SK-N-SH (cell line): ENCODE results near the gene SLC2A5.

Experiments
- EZH2phosphoT487 ChIP-seq: fragments of 200-600 bp; sonication (generic); IDR thresholded peaks from 2 replicates; pipeline ENCODE4 v1.6.1; 2017; ENCODE audit warnings: low read depth, mixed run types, mild to moderate bottlenecking, antibody characterized with exemption, moderate library complexity, borderline replicate concordance
- GABPA ChIP-seq: IDR thresholded peaks from 2 replicates; pipeline ENCODE4 v1.4.0; 2012; ENCODE audit warnings: low read depth, mild to moderate bottlenecking
- MXI1 ChIP-seq: IDR thresholded peaks from 2 replicates; pipeline ENCODE4 v1.6.1; 2012; ENCODE audit warnings: mild to moderate bottlenecking, low read depth, low read length, improper control_type of control experiment
- POLR2AphosphoS5 ChIP-seq: IDR thresholded peaks from 2 replicates; pipeline ENCODE4 v1.6.1; 2012; ENCODE audit warnings: low read depth, low read length
- RFX5 ChIP-seq: IDR thresholded peaks from 2 replicates; pipeline ENCODE4 v1.6.1; 2012; ENCODE audit warnings: mild to moderate bottlenecking, improper control_type of control experiment, low read length
- TF ChIP-seq, protein P1 (sequence below): fragments of 200-600 bp; sonication (generic); IDR thresholded peaks from 2 replicates; pipeline ENCODE4 v1.6.1; 2017; ENCODE audit warnings: antibody characterized with exemption, mild to moderate bottlenecking, moderate library complexity
- TF ChIP-seq, protein P2 (sequence below): IDR thresholded peaks from 2 replicates; pipeline ENCODE4 v1.4.0; 2012; ENCODE audit warnings: low read depth, borderline replicate concordance
- TF ChIP-seq, protein P3 (sequence below): fragments of 150-350 bp; IDR thresholded peaks from 2 replicates; pipeline ENCODE4 v1.6.1; 2016; ENCODE audit warnings: mild to moderate bottlenecking, low read depth, low read length

GRCh38 chr1:9028921-9029705 is 40.3 kb downstream of the SLC2A5 start:
- TF ChIP-seq EZH2phosphoT487 (no peak), MXI1 (no peak), RFX5 (no peak), POLR2AphosphoS5 (no peak), GABPA (no peak)
- TF ChIP-seq, protein P1, sequence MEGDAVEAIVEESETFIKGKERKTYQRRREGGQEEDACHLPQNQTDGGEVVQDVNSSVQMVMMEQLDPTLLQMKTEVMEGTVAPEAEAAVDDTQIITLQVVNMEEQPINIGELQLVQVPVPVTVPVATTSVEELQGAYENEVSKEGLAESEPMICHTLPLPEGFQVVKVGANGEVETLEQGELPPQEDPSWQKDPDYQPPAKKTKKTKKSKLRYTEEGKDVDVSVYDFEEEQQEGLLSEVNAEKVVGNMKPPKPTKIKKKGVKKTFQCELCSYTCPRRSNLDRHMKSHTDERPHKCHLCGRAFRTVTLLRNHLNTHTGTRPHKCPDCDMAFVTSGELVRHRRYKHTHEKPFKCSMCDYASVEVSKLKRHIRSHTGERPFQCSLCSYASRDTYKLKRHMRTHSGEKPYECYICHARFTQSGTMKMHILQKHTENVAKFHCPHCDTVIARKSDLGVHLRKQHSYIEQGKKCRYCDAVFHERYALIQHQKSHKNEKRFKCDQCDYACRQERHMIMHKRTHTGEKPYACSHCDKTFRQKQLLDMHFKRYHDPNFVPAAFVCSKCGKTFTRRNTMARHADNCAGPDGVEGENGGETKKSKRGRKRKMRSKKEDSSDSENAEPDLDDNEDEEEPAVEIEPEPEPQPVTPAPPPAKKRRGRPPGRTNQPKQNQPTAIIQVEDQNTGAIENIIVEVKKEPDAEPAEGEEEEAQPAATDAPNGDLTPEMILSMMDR, result no peak
- TF ChIP-seq, protein P2, sequence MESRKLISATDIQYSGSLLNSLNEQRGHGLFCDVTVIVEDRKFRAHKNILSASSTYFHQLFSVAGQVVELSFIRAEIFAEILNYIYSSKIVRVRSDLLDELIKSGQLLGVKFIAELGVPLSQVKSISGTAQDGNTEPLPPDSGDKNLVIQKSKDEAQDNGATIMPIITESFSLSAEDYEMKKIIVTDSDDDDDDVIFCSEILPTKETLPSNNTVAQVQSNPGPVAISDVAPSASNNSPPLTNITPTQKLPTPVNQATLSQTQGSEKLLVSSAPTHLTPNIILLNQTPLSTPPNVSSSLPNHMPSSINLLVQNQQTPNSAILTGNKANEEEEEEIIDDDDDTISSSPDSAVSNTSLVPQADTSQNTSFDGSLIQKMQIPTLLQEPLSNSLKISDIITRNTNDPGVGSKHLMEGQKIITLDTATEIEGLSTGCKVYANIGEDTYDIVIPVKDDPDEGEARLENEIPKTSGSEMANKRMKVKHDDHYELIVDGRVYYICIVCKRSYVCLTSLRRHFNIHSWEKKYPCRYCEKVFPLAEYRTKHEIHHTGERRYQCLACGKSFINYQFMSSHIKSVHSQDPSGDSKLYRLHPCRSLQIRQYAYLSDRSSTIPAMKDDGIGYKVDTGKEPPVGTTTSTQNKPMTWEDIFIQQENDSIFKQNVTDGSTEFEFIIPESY, result no peak
- TF ChIP-seq, protein P3, sequence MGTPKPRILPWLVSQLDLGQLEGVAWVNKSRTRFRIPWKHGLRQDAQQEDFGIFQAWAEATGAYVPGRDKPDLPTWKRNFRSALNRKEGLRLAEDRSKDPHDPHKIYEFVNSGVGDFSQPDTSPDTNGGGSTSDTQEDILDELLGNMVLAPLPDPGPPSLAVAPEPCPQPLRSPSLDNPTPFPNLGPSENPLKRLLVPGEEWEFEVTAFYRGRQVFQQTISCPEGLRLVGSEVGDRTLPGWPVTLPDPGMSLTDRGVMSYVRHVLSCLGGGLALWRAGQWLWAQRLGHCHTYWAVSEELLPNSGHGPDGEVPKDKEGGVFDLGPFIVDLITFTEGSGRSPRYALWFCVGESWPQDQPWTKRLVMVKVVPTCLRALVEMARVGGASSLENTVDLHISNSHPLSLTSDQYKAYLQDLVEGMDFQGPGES, result no peak
